ENCODE measurements around the gene RNASE1. TPM values are rescaled to one million over a fixed set of nuclear protein-coding genes. Genes with fewer than 3 reads are reported as not detected.

Gene RNASE1
- total and polyA plus RNA-seq, 9 of the 15 experiments (the other 6 are each of a cell fraction or from before 2014, with no cell fraction given): 6.4 to 33.3 (median 13.9) TPM

DNA sequence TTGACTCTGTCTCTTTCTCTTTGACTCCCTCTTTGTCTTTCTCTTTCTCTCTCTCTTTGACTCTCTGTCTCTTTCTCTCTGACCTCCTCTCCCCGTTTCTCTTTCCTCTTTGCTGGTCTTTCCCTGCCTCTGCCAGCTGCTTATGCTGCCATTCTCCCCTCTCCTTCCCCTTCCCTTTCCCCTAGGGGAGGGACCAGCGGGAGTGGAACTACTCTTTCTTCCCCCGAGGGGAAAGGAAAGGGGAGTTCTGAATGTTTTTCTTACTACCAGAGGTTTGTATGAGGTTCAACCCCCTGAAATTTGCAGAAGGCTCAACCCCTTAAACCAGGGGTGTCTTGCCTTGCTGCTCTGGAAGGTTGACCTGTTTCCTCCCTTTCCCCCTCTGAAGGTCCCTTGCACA, 24.7 kb upstream of the RNASE1 start:
- H3K27ac ChIP-seq (ENCODE audit: extremely low read depth, low read depth, low read length): no peak overlapping the region
- in situ Hi-C loops (cut with MboI): no loop called here
- no peak for TF ChIP-seq ZNF274 (IDR thresholded peaks at IDR 0.05; ENCODE audit: borderline replicate concordance, low read depth, low read length)
- TF ChIP-seq NBN (IDR thresholded peaks at IDR 0.05; ENCODE audit: low read depth): no peak
- TF ChIP-seq, protein P1, sequence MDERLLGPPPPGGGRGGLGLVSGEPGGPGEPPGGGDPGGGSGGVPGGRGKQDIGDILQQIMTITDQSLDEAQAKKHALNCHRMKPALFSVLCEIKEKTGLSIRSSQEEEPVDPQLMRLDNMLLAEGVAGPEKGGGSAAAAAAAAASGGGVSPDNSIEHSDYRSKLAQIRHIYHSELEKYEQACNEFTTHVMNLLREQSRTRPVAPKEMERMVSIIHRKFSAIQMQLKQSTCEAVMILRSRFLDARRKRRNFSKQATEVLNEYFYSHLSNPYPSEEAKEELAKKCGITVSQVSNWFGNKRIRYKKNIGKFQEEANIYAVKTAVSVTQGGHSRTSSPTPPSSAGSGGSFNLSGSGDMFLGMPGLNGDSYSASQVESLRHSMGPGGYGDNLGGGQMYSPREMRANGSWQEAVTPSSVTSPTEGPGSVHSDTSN (CRISPR knock-in tag; IDR thresholded peaks at IDR 0.05; ENCODE audit: low read depth): no peak
- TF ChIP-seq, protein P1 (tag; conservative IDR thresholded peaks at IDR 0.05; ENCODE audit: low read depth): no peak
- TF ChIP-seq, protein P2, sequence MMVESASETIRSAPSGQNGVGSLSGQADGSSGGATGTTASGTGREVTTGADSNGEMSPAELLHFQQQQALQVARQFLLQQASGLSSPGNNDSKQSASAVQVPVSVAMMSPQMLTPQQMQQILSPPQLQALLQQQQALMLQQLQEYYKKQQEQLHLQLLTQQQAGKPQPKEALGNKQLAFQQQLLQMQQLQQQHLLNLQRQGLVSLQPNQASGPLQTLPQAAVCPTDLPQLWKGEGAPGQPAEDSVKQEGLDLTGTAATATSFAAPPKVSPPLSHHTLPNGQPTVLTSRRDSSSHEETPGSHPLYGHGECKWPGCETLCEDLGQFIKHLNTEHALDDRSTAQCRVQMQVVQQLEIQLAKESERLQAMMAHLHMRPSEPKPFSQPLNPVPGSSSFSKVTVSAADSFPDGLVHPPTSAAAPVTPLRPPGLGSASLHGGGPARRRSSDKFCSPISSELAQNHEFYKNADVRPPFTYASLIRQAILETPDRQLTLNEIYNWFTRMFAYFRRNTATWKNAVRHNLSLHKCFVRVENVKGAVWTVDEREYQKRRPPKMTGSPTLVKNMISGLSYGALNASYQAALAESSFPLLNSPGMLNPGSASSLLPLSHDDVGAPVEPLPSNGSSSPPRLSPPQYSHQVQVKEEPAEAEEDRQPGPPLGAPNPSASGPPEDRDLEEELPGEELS (CRISPR knock-in tag; IDR thresholded peaks at IDR 0.05; ENCODE audit: borderline replicate concordance): no peak
- no peak for TF ChIP-seq FOXM1 (IDR thresholded peaks at IDR 0.05; ENCODE audit: low read depth)
- no peak for TF ChIP-seq FOXM1 (CRISPR knock-in tag; IDR thresholded peaks at IDR 0.05; ENCODE audit: low read depth)
- no peak for TF ChIP-seq JUN (IDR thresholded peaks at IDR 0.05; ENCODE audit: borderline replicate concordance, low read depth, low read length)
- TF ChIP-seq JUN (CRISPR knock-in tag; IDR thresholded peaks at IDR 0.05; ENCODE audit: borderline replicate concordance): no peak
- TF ChIP-seq SLC30A9 (CRISPR knock-in tag; IDR thresholded peaks at IDR 0.05): no peak
- TF ChIP-seq, protein P3, sequence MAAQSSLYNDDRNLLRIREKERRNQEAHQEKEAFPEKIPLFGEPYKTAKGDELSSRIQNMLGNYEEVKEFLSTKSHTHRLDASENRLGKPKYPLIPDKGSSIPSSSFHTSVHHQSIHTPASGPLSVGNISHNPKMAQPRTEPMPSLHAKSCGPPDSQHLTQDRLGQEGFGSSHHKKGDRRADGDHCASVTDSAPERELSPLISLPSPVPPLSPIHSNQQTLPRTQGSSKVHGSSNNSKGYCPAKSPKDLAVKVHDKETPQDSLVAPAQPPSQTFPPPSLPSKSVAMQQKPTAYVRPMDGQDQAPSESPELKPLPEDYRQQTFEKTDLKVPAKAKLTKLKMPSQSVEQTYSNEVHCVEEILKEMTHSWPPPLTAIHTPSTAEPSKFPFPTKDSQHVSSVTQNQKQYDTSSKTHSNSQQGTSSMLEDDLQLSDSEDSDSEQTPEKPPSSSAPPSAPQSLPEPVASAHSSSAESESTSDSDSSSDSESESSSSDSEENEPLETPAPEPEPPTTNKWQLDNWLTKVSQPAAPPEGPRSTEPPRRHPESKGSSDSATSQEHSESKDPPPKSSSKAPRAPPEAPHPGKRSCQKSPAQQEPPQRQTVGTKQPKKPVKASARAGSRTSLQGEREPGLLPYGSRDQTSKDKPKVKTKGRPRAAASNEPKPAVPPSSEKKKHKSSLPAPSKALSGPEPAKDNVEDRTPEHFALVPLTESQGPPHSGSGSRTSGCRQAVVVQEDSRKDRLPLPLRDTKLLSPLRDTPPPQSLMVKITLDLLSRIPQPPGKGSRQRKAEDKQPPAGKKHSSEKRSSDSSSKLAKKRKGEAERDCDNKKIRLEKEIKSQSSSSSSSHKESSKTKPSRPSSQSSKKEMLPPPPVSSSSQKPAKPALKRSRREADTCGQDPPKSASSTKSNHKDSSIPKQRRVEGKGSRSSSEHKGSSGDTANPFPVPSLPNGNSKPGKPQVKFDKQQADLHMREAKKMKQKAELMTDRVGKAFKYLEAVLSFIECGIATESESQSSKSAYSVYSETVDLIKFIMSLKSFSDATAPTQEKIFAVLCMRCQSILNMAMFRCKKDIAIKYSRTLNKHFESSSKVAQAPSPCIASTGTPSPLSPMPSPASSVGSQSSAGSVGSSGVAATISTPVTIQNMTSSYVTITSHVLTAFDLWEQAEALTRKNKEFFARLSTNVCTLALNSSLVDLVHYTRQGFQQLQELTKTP (IDR thresholded peaks at IDR 0.05; ENCODE audit: low read depth in 1 of 2, partially characterized antibody in 2 of 2): no peak
- TF ChIP-seq ZC3H11A (IDR thresholded peaks at IDR 0.05; ENCODE audit: low read depth, low read length): no peak
- TF ChIP-seq, protein P4, sequence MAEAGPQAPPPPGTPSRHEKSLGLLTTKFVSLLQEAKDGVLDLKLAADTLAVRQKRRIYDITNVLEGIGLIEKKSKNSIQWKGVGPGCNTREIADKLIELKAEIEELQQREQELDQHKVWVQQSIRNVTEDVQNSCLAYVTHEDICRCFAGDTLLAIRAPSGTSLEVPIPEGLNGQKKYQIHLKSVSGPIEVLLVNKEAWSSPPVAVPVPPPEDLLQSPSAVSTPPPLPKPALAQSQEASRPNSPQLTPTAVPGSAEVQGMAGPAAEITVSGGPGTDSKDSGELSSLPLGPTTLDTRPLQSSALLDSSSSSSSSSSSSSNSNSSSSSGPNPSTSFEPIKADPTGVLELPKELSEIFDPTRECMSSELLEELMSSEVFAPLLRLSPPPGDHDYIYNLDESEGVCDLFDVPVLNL (CRISPR knock-in tag; IDR thresholded peaks at IDR 0.05; ENCODE audit: low read depth): no peak

More for the DNA sequence above, 24.7 kb upstream of the RNASE1 start:
- no peaks in the 10 kb centered on the region for H4K20me1 ChIP-seq (replicated peaks; ENCODE audit: control insufficient read depth, insufficient read depth, low read length)
- 0 out of 2 replicates have a peak overlapping the region, but pooled peaks have one; percentile 55 for H2AFZ ChIP-seq (ENCODE audit: low read depth, low read length)
- H3K4me1 ChIP-seq (replicated peaks in 1 of 2; ENCODE audit: control insufficient read depth in 2 of 2, insufficient read depth in 2 of 2, low read length in 2 of 2): no peaks in the 10 kb centered on the region; a peak in 1 of 5 replicates
- no peaks in the 10 kb centered on the region for H3K27me3 ChIP-seq (ENCODE audit: control insufficient read depth in 2 of 2, insufficient read depth in 2 of 2, low read length in 2 of 2)
- intact Hi-C loops (cut with micrococcal nuclease): no loop called here
- H3K4me2 ChIP-seq (ENCODE audit: insufficient read depth, low read length): no peak overlapping the region
- H3K9me1 ChIP-seq (ENCODE audit: control insufficient read depth, insufficient read depth, low read length): no peaks in the 10 kb centered on the region
- no peaks in the 10 kb centered on the region for H3K36me3 ChIP-seq (ENCODE audit: control insufficient read depth, insufficient read depth, low read length)
- no peak overlapping the region for H3K4me3 ChIP-seq
- no peak for ATAC-seq
- no peak overlapping the region for H3K9ac ChIP-seq (ENCODE audit: insufficient read depth in 1 of 2, low read depth in 2 of 2, low read length in 2 of 2)
- peaks cover 3% of the 10 kb centered on the region; the same call in 1 of the 2 replicates for H3K9me3 ChIP-seq (replicated peaks; ENCODE audit: control insufficient read depth, insufficient read depth, low read depth, low read length)
- 22% methylated on average over 1 of the region's 3 CpGs for WGBS (ENCODE audit: insufficient coverage, low coverage, missing lambda C conversion rate)
- ChIA-PET CTCF (ENCODE audit: low intra/inter-chr PET ratio) (no interaction called here), POLR2A (no interaction called here)
- BruUV-seq (replicated peaks): no TSS peak
- no peak for FAIRE-seq
- no peaks in the 10 kb centered on the region for H3K79me2 ChIP-seq (ENCODE audit: control insufficient read depth, insufficient read depth, low read length)
- DNase-seq (ENCODE audit: extremely low read depth in 1 of 4, low spot score in 3 of 4): no peak

All from K562 (cell line).